Parathyroid adenoma (tissue), 2 donors: ENCODE measurements around the gene ITGA11.

Experiments
- H2AFZ ChIP-seq: fragments of 300-600 bp; sonication (generic); one replicate; pipeline ENCODE4 v1.7.0; 2017; ENCODE audit warnings: antibody characterized with exemption, mild to moderate bottlenecking
- H3K27ac ChIP-seq: fragments of 300-600 bp; sonication (generic); one replicate; pipeline ENCODE4 v1.7.0; 2017
- H3K27me3 ChIP-seq: fragments of 300-600 bp; sonication (generic); one replicate; pipeline ENCODE4 v1.7.0; 2017; ENCODE audit warnings: low read length; ENCODE audit not compliant: control insufficient read depth, insufficient read depth
- H3K36me3 ChIP-seq: fragments of 300-600 bp; sonication (generic); one replicate; pipeline ENCODE4 v1.7.0; 2017; ENCODE audit warnings: low read length; ENCODE audit not compliant: control insufficient read depth, insufficient read depth
- H3K4me1 ChIP-seq: fragments of 300-600 bp; sonication (generic); one replicate; pipeline ENCODE4 v1.7.0; 2017; ENCODE audit warnings: control low read depth
- H3K4me2 ChIP-seq: fragments of 300-600 bp; sonication (generic); one replicate; pipeline ENCODE4 v1.7.0; 2017; ENCODE audit warnings: low read length
- H3K4me3 ChIP-seq: fragments of 300-600 bp; sonication (generic); one replicate; pipeline ENCODE4 v1.7.0; 2017; ENCODE audit warnings: low read depth, low read length
- H3K79me2 ChIP-seq: fragments of 300-600 bp; sonication (generic); one replicate; pipeline ENCODE4 v1.7.0; 2017; ENCODE audit warnings: control low read depth
- H3K9ac ChIP-seq: fragments of 300-600 bp; sonication (generic); one replicate; pipeline ENCODE4 v1.7.0; 2017; ENCODE audit warnings: mild to moderate bottlenecking
- H3K9me3 ChIP-seq: fragments of 300-600 bp; sonication (generic); one replicate; pipeline ENCODE4 v1.7.0; 2017; ENCODE audit warnings: low read length; ENCODE audit not compliant: control insufficient read depth
- TF ChIP-seq, protein P1 (sequence below): fragments of 300-600 bp; sonication (generic); IDR thresholded peaks from one replicate; pipeline ENCODE4 v1.7.0; 2017; ENCODE audit warnings: antibody characterized with exemption, mild to moderate bottlenecking
- donor health status: primary hyperparathyroidism.

ITGA11 gene

GRCh38 chr15:68369931-68370767 lies 61.8 kb downstream of the ITGA11 start:
- Histone ChIP-seq H3K4me2 (no peak overlapping the region), H2AFZ (no peak overlapping the region), H3K9ac (no peak overlapping the region), H3K4me3 (no peak overlapping the region), H3K27ac (no peak overlapping the region), H3K4me1 (no peaks in the 10 kb centered on the region), H3K79me2 (no peaks in the 10 kb centered on the region), H3K27me3 (no peaks in the 10 kb centered on the region), H3K9me3 (no peaks in the 10 kb centered on the region), H3K36me3 (no peaks in the 10 kb centered on the region)
- TF ChIP-seq, protein P1, sequence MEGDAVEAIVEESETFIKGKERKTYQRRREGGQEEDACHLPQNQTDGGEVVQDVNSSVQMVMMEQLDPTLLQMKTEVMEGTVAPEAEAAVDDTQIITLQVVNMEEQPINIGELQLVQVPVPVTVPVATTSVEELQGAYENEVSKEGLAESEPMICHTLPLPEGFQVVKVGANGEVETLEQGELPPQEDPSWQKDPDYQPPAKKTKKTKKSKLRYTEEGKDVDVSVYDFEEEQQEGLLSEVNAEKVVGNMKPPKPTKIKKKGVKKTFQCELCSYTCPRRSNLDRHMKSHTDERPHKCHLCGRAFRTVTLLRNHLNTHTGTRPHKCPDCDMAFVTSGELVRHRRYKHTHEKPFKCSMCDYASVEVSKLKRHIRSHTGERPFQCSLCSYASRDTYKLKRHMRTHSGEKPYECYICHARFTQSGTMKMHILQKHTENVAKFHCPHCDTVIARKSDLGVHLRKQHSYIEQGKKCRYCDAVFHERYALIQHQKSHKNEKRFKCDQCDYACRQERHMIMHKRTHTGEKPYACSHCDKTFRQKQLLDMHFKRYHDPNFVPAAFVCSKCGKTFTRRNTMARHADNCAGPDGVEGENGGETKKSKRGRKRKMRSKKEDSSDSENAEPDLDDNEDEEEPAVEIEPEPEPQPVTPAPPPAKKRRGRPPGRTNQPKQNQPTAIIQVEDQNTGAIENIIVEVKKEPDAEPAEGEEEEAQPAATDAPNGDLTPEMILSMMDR, result no peak

- Histone ChIP-seq H3K36me3 (no peaks in the 10 kb centered on the region), H3K27me3 (no peaks in the 10 kb centered on the region), H3K4me2 (no peak overlapping the region), H3K4me1 (no peaks in the 10 kb centered on the region), H3K79me2 (no peaks in the 10 kb centered on the region), H3K4me3 (no peak overlapping the region), H3K27ac (no peak overlapping the region), H3K9me3 (no peaks in the 10 kb centered on the region), H3K9ac (no peak overlapping the region), H2AFZ (no peak overlapping the region)
- TF ChIP-seq, protein P1, result no peak
These were observed 63.1 kb downstream of the ITGA11 start for GRCh38 chr15:68368731-68369435.

DNA sequence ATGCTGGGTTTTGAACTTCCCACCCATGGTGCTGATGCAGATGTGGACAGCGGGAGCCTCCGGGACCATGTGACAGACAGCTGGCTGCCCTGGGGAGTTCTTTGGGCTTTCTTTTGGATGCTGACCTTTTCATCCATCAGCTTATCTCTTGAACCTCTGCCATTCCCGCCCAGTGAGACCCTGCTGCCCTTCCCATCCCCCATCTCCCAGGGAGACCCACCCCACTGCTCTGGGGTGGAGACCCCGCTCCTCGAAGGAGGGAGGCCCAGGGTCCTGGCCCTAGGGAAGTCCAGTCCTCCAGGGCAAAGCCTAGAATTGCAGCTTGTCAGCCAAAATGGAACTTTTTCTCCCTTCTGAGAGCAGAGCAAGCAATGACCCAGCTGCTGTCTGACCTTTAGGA lies 64.0 kb downstream of the ITGA11 start:
- no peak overlapping the region for H2AFZ ChIP-seq
- H3K79me2 ChIP-seq, result no peaks in the 10 kb centered on the region
- H3K9ac ChIP-seq, result no peak overlapping the region
- no peak overlapping the region for H3K4me3 ChIP-seq
- no peaks in the 10 kb centered on the region for H3K4me1 ChIP-seq
- H3K4me2 ChIP-seq, result no peak overlapping the region
- H3K27me3 ChIP-seq, result no peaks in the 10 kb centered on the region
- no peaks in the 10 kb centered on the region for H3K36me3 ChIP-seq
- TF ChIP-seq, protein P1, result no peak
- H3K27ac ChIP-seq, result no peak overlapping the region
- no peaks in the 10 kb centered on the region for H3K9me3 ChIP-seq

GRCh38 chr15:68367226-68367625 lies 64.7 kb downstream of the ITGA11 start:
- no peaks in the 10 kb centered on the region for H3K4me1 ChIP-seq
- H3K27ac ChIP-seq, result no peak overlapping the region
- no peak overlapping the region for H3K9ac ChIP-seq

More at GRCh38 chr15:68367226-68367625, 64.7 kb downstream of the ITGA11 start:
- no peak overlapping the region for H2AFZ ChIP-seq
- H3K27me3 ChIP-seq, result no peaks in the 10 kb centered on the region
- no peaks in the 10 kb centered on the region for H3K9me3 ChIP-seq
- TF ChIP-seq, protein P1, result no peak
- H3K36me3 ChIP-seq, result no peaks in the 10 kb centered on the region
- no peak overlapping the region for H3K4me2 ChIP-seq
- H3K4me3 ChIP-seq, result no peak overlapping the region
- no peaks in the 10 kb centered on the region for H3K79me2 ChIP-seq
